ENCODE results near the gene REXO5. TPM values are rescaled to one million over a fixed set of nuclear protein-coding genes. Genes with fewer than 3 reads are reported as not detected.

REXO5 gene
- total and polyA plus RNA-seq, 2 of the 13 experiments (the other 11 are each of a cell fraction or from before 2014, with no cell fraction given): 5.9 to 13.1 TPM

DNA sequence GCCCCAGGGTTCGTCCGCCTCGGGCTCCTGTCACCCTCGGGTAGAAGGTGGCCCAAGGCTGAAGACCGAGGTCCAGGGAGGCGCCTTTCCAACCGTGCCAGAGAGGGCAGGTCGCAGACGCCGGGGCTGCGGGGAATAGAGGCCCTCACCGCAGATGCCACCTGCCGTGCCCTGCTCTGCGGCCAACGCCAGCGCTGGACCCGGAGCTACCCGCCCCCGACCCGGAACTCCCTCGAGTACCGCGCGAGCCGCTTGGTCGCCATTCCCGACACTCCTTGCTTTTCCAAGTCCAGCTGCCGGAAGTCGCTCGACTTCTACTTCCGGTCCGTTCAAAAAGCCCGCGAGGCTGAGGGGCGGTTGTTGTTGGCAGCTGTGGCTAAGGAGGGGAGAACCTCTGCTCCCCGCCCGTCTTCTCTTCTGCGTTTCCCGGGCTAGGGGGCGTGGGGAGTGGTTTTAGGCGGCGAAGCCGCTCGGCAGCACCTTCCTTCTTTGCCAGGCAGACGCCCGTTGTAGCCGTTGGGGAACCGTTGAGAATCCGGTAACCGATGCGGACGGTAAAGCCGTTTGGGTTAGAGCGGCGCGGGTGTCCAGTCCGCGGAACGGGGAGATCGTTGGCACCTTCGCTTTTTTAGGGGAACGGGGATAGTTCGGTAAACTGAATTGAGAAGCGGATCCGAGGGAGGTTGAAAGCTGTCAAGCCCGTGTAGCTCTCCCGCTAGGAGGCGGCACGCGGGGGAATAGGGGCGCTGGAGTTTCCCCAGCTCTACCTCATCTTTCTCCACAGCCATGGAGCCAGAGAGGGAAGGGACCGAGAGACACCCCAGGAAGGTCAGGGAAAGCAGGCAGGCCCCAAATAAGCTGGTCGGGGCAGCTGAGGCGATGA, at the start of gene REXO5, which contains the start of gene ERI2 (continued):
- TF ChIP-seq THAP9 (CRISPR knock-in tag; IDR thresholded peaks at IDR 0.05; ENCODE audit: borderline replicate concordance) (peak; percentile 97), ZBTB25 (CRISPR knock-in tag; IDR thresholded peaks at IDR 0.05) (peak; percentile 91), ZNF263 (CRISPR knock-in tag; IDR thresholded peaks at IDR 0.05) (peak; percentile 7; the same call in 1 of the 2 replicates), FIP1L1 (IDR thresholded peaks at IDR 0.05; ENCODE audit: borderline replicate concordance, insufficient read depth, low read depth, low read length) (0 out of 2 replicates have a peak, but pooled peaks have one; percentile 55), SP1 (IDR thresholded peaks at IDR 0.05) (no peak), SP1 (CRISPR knock-in tag; IDR thresholded peaks at IDR 0.05) (peak; percentile 12; the same call in 1 of the 2 replicates), ZNF232 (CRISPR knock-in tag; IDR thresholded peaks at IDR 0.05; ENCODE audit: borderline replicate concordance) (peak; percentile 96), SIX1 (CRISPR knock-in tag; IDR thresholded peaks at IDR 0.05; ENCODE audit: borderline replicate concordance) (peak; percentile 66), RXRB (CRISPR knock-in tag; IDR thresholded peaks at IDR 0.05; ENCODE audit: borderline replicate concordance) (peak; percentile 73), EHMT2 (IDR thresholded peaks at IDR 0.05; ENCODE audit: borderline replicate concordance, low read depth, low read length) (no peak), KDM2A (CRISPR knock-in tag; IDR thresholded peaks at IDR 0.05; ENCODE audit: borderline replicate concordance, low read depth) (peak; percentile 96), ATF6 (CRISPR knock-in tag; conservative IDR thresholded peaks at IDR 0.05) (peak; percentile 93), ZNF792 (CRISPR knock-in tag; IDR thresholded peaks at IDR 0.05) (peak; percentile 92), ZNF703 (CRISPR knock-in tag; IDR thresholded peaks at IDR 0.05; ENCODE audit: borderline replicate concordance) (peak; percentile 97; the same call in 1 of the 2 replicates), ZNF615 (CRISPR knock-in tag; IDR thresholded peaks at IDR 0.05; ENCODE audit: borderline replicate concordance) (peak; percentile 98; the same call in 1 of the 2 replicates), RERE (CRISPR knock-in tag; IDR thresholded peaks at IDR 0.05; ENCODE audit: low read depth) (peak; percentile 75; the same call in 1 of the 2 replicates), MIER3 (CRISPR knock-in tag; IDR thresholded peaks at IDR 0.05; ENCODE audit: borderline replicate concordance) (peak; percentile 98)

All from HepG2 (cell line).